Measurements from ENCODE around the gene GCSH.

The GCSH gene

DNA sequence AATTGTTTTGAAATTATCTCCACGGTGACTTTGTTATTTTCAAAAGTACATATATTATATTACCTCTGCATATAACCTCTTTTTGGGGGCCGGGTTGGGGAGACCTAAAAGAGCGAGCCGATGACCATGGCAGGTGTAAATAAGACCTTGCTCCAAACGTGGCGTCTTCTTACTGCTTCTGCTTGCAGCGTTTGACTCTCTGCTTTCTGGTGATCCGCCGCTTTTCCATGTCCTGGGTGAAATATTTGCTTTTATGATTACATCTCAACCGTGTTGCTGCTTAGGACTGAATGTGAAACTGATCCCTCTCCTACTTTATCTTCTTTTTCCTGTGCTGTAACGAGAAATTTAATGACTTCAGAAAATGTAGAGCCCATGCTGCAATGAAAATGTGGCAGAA, 42.4 kb downstream of the GCSH start:
- DNase-seq (ENCODE audit: low read depth, low spot score), result no peak

DNA sequence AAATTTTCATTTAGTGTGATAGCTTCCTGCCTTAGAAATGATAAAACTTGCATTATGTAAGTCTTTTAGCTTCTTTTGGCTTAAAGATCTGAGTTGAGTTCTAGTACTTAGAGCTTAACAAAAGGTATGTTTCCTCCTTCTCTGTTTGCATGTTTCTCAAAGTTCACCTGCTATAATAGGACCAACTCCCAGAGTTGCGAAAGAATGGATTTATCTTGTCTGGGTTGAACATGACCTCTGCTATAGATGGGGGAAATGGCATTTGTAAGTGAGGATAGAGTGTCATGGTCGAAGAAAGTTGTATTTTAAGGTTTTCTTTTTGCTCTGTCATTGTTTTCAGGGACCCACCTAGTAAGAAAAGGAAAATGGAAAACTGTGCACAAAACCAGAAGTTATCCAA, 53.4 kb downstream of the GCSH start:
- no peak for DNase-seq (ENCODE audit: low read depth, low spot score)

DNA sequence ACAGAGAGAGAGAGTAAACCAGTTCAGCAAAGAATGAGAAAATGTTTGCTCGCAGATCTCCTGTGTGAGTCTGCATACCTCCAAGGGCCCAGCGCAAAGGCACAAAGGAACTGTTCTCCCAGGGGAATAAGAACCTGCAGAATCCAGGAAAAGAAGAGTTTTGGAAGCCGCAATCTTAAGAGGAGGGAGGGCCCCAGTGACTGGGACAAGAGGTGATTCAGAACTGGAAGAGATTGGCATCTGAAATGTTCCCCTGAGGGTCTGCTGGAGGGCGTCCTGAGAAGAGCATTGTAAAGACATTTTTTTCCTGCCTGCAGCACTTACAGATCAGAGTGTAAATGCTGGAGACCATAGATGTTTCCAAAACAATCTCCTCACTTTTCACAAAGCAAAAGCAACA, 54.5 kb downstream of the GCSH start:
- peak; percentile 10 for DNase-seq (ENCODE audit: low read depth, low spot score)

DNA sequence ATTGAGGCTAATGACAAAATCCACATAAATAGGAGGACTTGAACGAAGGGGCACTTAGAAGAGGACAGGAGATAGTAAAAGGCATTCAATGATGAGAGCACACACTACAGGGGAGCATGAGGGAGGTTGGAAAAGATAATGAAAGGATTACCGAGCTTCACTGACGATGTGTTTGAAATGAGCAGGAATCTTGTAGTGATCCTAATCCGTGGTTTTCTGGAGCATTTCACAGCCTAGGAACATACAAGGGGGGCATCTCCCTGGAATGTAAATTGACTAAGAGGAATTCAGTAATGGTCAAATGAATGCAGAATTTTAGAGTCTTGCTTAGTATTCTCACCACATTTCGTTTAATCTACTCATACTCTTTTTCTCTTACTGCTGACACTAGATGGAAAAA, 55.4 kb downstream of the GCSH start:
- DNase-seq (ENCODE audit: low read depth, low spot score), result peak; percentile 79

DNA sequence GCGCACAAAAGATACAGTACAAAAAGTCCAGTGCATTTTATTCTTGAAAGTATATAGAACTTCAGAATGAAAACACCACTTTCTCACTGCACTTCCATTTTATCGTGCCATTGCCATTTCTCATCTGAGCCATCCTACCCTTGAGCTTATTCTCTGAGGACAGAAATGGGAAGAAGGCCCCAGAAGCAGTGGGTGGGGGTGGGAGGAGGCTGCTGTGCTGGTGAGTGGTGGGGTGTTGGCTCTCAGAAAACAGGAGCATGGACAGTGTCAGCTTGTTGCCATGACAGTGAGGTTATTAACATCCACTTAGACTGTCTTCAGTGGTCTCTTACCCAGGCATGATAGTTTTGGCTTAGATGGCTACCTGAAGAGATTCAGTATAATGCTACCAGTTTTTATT, 56.1 kb downstream of the GCSH start:
- DNase-seq (ENCODE audit: low read depth, low spot score), result no peak

DNA sequence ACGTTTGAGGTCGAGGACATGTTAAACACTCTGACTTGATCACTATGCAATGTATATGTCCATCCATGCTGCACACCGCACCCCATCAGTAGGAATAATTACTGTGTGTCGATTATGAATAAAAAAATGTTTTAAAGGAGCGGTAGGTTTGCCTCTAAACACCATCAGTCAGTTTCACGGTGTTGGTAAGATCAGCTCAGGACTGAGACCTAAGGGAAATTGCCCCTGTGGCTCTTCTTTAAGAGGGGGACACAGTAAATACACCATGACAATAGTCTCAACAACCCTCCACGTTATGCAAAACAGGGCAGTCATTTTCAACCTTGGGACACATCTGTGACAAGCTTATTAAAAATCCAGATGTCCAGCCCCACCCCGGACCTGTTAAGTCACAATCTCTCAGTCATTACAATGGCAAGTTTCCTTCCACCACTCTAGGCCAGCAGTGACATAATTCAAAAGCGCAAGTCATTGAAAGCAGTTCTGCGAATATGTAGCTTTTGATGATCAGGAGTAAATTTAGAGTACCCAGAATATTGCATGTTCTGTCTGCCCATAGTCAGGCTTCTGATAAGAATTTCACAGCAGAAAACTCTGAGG, 59.3 kb downstream of the GCSH start:
- DNase-seq (ENCODE audit: low read depth, low spot score), result peak; percentile 3

GRCh38 chr16:81035975-81036750, 60.0 kb downstream of the GCSH start:
- peak; percentile 72 for DNase-seq (ENCODE audit: low read depth, low spot score)

GRCh38 chr16:81035398-81035974, 60.7 kb downstream of the GCSH start, which contains the start of gene ATMIN:
ATMIN (plus strand) TSS chr16:81035842; CDS start chr16:81035871, 29 bp downstream.
- DNase-seq (ENCODE audit: low read depth, low spot score), result peak; percentile 96

All from astrocyte of the hippocampus (primary cell).